ENCODE data around the gene ARHGEF4. TPM values are rescaled to one million over a fixed set of nuclear protein-coding genes. Genes with fewer than 3 reads are reported as not detected.

The ARHGEF4 gene
- total RNA-seq, 1 experiment from 2014 or later, result 0.80 TPM

GRCh38 chr2:130915595-130916437 is 79.1 kb downstream of the ARHGEF4 start:
- H3K27ac ChIP-seq (ENCODE audit: low read length), result no peak overlapping the region
- TF ChIP-seq POLR2AphosphoS5 (IDR thresholded peaks at IDR 0.05; ENCODE audit: low read depth, low read length) (no peak), SIN3A (IDR thresholded peaks at IDR 0.05; ENCODE audit: borderline replicate concordance, insufficient read depth, low read depth, low read length) (no peak)
- TF ChIP-seq, protein P1, sequence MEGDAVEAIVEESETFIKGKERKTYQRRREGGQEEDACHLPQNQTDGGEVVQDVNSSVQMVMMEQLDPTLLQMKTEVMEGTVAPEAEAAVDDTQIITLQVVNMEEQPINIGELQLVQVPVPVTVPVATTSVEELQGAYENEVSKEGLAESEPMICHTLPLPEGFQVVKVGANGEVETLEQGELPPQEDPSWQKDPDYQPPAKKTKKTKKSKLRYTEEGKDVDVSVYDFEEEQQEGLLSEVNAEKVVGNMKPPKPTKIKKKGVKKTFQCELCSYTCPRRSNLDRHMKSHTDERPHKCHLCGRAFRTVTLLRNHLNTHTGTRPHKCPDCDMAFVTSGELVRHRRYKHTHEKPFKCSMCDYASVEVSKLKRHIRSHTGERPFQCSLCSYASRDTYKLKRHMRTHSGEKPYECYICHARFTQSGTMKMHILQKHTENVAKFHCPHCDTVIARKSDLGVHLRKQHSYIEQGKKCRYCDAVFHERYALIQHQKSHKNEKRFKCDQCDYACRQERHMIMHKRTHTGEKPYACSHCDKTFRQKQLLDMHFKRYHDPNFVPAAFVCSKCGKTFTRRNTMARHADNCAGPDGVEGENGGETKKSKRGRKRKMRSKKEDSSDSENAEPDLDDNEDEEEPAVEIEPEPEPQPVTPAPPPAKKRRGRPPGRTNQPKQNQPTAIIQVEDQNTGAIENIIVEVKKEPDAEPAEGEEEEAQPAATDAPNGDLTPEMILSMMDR (IDR thresholded peaks at IDR 0.05), result no peak
- in situ Hi-C loops (cut with HindIII; ENCODE audit: low pct_unique_long_range_greater_than_20kb, low sequenced_read_pairs) (no loop called here), intact Hi-C loops (cut with micrococcal nuclease; ENCODE audit: unreplicated experiment) (no loop called here)
- H3K36me3 ChIP-seq (ENCODE audit: control insufficient read depth, insufficient read depth, low read length), result no peaks in the 10 kb centered on the region
- POLR2A ChIA-PET, result no interaction called here
- CTCF ChIA-PET, result no interaction called here
- no peak overlapping the region for H3K4me3 ChIP-seq (ENCODE audit: low read depth in 2 of 2, low read length in 2 of 2)
- H3K4me1 ChIP-seq (ENCODE audit: control insufficient read depth, insufficient read depth, low read length), result no peaks in the 10 kb centered on the region; the same call in 1 of the 2 replicates
- H3K27me3 ChIP-seq (ENCODE audit: control insufficient read depth, insufficient read depth, low read length), result no peaks in the 10 kb centered on the region
- ATAC-seq, result no peak
- no peaks in the 10 kb centered on the region for H3K9me3 ChIP-seq (ENCODE audit: control insufficient read depth, insufficient read depth, low read depth, low read length)
- BruUV-seq (replicated peaks), result no TSS peak
- no peak for DNase-seq (ENCODE audit: low read depth, low spot score)

GRCh38 chr2:130916438-130916705 is 79.7 kb downstream of the ARHGEF4 start:
- POLR2A ChIA-PET, result no interaction called here
- no TSS peak for BruUV-seq (replicated peaks)
- DNase-seq (ENCODE audit: low read depth, low spot score) (no peak), ATAC-seq (no peak)
- in situ Hi-C loops (cut with HindIII; ENCODE audit: low pct_unique_long_range_greater_than_20kb, low sequenced_read_pairs) (no loop called here), intact Hi-C loops (cut with micrococcal nuclease; ENCODE audit: unreplicated experiment) (no loop called here)
- CTCF ChIA-PET, result no interaction called here
- Histone ChIP-seq H3K4me1 (ENCODE audit: control insufficient read depth, insufficient read depth, low read length) (no peaks in the 10 kb centered on the region; the same call in 1 of the 2 replicates), H3K27ac (ENCODE audit: low read length) (no peak overlapping the region), H3K4me3 (ENCODE audit: low read depth in 2 of 2, low read length in 2 of 2) (no peak overlapping the region), H3K36me3 (ENCODE audit: control insufficient read depth, insufficient read depth, low read length) (no peaks in the 10 kb centered on the region), H3K9me3 (ENCODE audit: control insufficient read depth, insufficient read depth, low read depth, low read length) (no peaks in the 10 kb centered on the region), H3K27me3 (ENCODE audit: control insufficient read depth, insufficient read depth, low read length) (no peaks in the 10 kb centered on the region)
- TF ChIP-seq, protein P1 (IDR thresholded peaks at IDR 0.05), result no peak
- TF ChIP-seq TCF7L2 (IDR thresholded peaks at IDR 0.05; ENCODE audit: low read depth, low read length), result no peak
- TF ChIP-seq REST (IDR thresholded peaks at IDR 0.05; ENCODE audit: insufficient read depth in 1 of 2, low read depth in 2 of 2, low read length in 1 of 2), result no peak
- TF ChIP-seq SIN3A (IDR thresholded peaks at IDR 0.05; ENCODE audit: borderline replicate concordance, insufficient read depth, low read depth, low read length), result no peak
- no peak for TF ChIP-seq POLR2AphosphoS5 (IDR thresholded peaks at IDR 0.05; ENCODE audit: low read depth, low read length)
